ENCODE results near the gene COMT. TPM values are rescaled to one million over a fixed set of nuclear protein-coding genes. Genes with fewer than 3 reads are reported as not detected.

Gene COMT
- total RNA-seq, 1 experiment from 2014 or later, result 196 TPM

DNA sequence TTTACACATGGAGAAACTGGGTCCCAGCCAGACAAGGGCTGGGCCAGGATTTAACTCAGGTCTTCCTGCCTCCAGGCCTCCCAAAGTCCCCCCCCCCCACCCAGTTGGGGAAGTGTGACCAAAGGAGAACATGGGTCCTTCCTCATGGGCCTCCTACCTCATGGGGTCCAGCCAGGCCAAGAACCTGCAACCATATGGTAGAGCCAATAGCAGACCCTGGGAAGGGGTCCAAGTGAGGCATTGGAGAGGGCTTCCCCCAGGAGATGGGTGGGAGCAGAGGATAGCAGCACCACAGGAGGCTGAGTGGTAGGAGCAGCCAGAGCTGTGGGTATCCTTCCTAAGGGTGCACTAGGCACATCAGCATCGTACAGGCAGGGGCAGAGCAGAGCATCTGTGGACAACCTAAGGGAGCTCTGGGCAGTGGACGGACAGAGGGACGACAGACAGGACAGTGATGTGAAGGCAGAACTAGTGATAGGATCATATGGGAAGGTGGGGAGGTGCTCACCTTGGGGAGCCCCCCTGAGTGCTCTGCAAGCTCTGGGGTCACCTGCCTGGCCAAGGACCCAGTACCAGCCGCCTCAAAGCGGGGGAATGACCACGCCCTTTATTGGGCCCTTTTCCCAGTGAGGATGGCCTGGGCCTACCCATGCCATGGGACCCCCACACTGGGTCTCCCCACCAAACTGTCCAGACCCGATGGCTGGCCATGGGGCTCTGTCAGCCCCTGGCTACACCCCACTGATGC is 70.6 kb downstream of the COMT start:
- Mint-ChIP-seq H3K36me3 (ENCODE audit: insufficient read depth, unreplicated experiment) (no peaks in the 10 kb centered on the region), H3K27ac (ENCODE audit: low read depth, unreplicated experiment) (no peak overlapping the region), H3K9me3 (ENCODE audit: unreplicated experiment) (no peaks in the 10 kb centered on the region), H3K27me3 (ENCODE audit: insufficient read depth, unreplicated experiment) (no peaks in the 10 kb centered on the region), H3K4me1 (ENCODE audit: insufficient read depth, unreplicated experiment) (peaks cover 9% of the 10 kb centered on the region), H3K4me3 (ENCODE audit: unreplicated experiment) (no peak overlapping the region)
- no TSS peak for BruUV-seq (replicated peaks)
- TF ChIP-seq, protein P1, sequence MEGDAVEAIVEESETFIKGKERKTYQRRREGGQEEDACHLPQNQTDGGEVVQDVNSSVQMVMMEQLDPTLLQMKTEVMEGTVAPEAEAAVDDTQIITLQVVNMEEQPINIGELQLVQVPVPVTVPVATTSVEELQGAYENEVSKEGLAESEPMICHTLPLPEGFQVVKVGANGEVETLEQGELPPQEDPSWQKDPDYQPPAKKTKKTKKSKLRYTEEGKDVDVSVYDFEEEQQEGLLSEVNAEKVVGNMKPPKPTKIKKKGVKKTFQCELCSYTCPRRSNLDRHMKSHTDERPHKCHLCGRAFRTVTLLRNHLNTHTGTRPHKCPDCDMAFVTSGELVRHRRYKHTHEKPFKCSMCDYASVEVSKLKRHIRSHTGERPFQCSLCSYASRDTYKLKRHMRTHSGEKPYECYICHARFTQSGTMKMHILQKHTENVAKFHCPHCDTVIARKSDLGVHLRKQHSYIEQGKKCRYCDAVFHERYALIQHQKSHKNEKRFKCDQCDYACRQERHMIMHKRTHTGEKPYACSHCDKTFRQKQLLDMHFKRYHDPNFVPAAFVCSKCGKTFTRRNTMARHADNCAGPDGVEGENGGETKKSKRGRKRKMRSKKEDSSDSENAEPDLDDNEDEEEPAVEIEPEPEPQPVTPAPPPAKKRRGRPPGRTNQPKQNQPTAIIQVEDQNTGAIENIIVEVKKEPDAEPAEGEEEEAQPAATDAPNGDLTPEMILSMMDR (IDR thresholded peaks at IDR 0.05; ENCODE audit: unreplicated experiment), result no peak
- no peak for DNase-seq (ENCODE audit: unreplicated experiment)
- intact Hi-C loops (cut with micrococcal nuclease), result no loop called here
- CTCF ChIA-PET, result interaction anchor here (0.6 to 0.8 kb wide), 2 partner anchors 29 to 34 kb away, joined by 3 read pairs; no protein-coding TSS in a partner anchor
- POLR2A ChIA-PET, result interaction anchor here (0.7 kb wide), 1 partner anchor 40 kb away, joined by 3 read pairs; no protein-coding TSS in a partner anchor

DNA sequence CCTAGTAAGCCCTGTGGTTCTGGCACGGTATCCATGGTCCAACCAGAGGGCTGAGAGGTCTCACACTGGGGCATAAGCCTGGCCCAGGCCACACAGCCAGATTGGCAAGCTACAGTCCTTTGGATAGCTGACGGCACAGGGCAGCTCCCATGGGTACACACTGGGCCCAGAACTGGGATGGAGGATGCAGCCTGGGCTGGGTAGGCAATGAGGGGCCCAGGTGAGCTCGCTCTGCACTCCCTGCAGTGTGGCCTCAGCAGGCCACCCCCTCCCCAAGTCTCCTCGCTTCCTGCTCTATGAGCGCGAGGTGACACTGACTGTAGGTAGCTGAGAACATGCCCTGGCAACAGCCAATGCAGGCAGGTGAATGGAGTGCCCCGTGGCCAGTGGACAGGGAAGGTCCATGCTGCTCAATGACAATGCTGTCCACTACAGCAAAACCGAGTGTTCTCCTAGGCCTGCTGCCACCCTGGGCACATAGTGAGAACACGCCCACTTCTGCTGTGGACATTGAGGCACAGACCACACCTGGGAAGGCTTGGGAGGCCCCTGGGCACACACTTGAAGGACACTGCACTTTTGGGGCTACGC is 71.3 kb downstream of the COMT start:
- intact Hi-C loops (cut with micrococcal nuclease), result no loop called here
- peaks cover 9% of the 10 kb centered on the region for H3K4me1 Mint-ChIP-seq (ENCODE audit: insufficient read depth, unreplicated experiment)
- H3K36me3 Mint-ChIP-seq (ENCODE audit: insufficient read depth, unreplicated experiment), result no peaks in the 10 kb centered on the region
- H3K27me3 Mint-ChIP-seq (ENCODE audit: insufficient read depth, unreplicated experiment), result no peaks in the 10 kb centered on the region
- ChIA-PET CTCF (interaction anchor here (0.6 to 0.8 kb wide), 2 partner anchors 34 to 59 kb away, joined by 3 read pairs; no protein-coding TSS in a partner anchor), POLR2A (interaction anchor here (0.7 kb wide), 1 partner anchor 41 kb away, joined by 3 read pairs; no protein-coding TSS in a partner anchor)
- H3K27ac Mint-ChIP-seq (ENCODE audit: low read depth, unreplicated experiment), result no peak overlapping the region
- H3K4me3 Mint-ChIP-seq (ENCODE audit: unreplicated experiment), result no peak overlapping the region
- DNase-seq (ENCODE audit: unreplicated experiment), result no peak
- H3K9me3 Mint-ChIP-seq (ENCODE audit: unreplicated experiment), result no peaks in the 10 kb centered on the region
- TF ChIP-seq, protein P1 (IDR thresholded peaks at IDR 0.05; ENCODE audit: unreplicated experiment), result no peak
- BruUV-seq (replicated peaks), result no TSS peak

DNA sequence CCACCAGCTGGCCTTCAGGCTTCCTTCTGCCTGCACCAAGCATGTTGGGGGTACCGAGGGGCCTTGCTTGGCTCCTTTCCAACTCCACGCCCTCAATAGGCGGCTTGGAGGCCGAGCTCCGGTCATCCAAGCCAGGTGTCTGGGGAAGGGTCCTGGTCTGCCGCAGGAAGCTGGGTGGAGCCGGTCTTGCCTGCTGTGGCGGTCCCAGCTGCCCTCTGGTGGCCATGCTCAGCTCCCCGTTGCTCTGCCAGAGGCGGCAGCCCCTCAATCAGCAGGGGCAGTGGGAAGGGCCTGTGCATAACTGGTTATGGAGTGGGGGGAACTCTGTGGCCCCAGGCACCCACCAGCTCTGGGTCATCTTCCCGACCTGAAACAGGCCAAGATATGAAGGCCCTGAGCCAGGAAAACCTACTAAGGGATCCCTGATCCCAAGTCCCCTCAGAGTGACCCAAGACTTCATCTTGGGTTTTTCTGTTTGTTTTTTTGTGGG is 71.9 kb downstream of the COMT start:
- no peak overlapping the region for H3K27ac Mint-ChIP-seq (ENCODE audit: low read depth, unreplicated experiment)
- no peak for DNase-seq (ENCODE audit: unreplicated experiment)
- no peak overlapping the region for H3K4me3 Mint-ChIP-seq (ENCODE audit: unreplicated experiment)
- no TSS peak for BruUV-seq (replicated peaks)
- CTCF ChIA-PET, result interaction anchor here (0.7 to 0.8 kb wide), 2 partner anchors 18 to 35 kb away, joined by 3 to 4 read pairs; no protein-coding TSS in a partner anchor
- intact Hi-C loops (cut with micrococcal nuclease), result no loop called here
- H3K4me1 Mint-ChIP-seq (ENCODE audit: insufficient read depth, unreplicated experiment), result peaks cover 8% of the 10 kb centered on the region
- H3K9me3 Mint-ChIP-seq (ENCODE audit: unreplicated experiment), result no peaks in the 10 kb centered on the region
- no peaks in the 10 kb centered on the region for H3K36me3 Mint-ChIP-seq (ENCODE audit: insufficient read depth, unreplicated experiment)
- TF ChIP-seq, protein P1 (IDR thresholded peaks at IDR 0.05; ENCODE audit: unreplicated experiment), result no peak
- H3K27me3 Mint-ChIP-seq (ENCODE audit: insufficient read depth, unreplicated experiment), result no peaks in the 10 kb centered on the region
- POLR2A ChIA-PET, result interaction anchor here (0.5 kb wide), 1 partner anchor 99 kb away, joined by 3 read pairs; no protein-coding TSS in a partner anchor

DNA sequence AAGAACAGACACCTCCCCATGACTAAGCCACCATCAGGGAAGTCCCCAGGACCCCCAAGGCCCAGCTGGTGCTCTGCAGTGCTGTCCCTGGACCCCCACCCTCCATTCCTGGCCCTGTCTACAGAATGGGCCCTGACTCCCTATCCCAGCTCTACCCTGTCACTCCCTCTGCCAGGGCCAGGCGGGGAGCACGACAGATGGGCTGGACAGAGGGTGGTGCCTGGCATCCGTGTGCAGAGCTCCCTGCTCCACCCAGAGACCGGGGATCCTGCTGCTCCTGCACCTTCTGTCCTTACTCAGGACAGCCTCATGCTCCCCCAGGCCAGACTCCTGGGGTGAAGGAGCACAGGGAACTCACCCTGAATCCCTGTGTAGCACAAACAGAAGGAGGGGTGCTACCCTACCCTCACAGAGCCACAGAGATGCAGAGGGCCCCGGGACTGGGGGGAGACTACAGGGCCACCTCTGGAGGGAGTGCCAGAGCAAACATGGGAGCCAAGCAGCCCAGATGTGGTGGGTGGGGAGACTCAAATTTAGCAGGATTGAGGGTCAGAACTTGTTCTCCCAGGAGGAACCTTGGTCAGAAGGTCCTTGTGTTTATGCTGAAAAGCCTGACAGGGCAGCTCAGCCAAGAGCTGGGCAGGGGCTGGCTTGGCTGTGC is 73.1 kb downstream of the COMT start:
- peak overlapping the region; percentile 19 for H3K27ac Mint-ChIP-seq (ENCODE audit: low read depth, unreplicated experiment)
- H3K27me3 Mint-ChIP-seq (ENCODE audit: insufficient read depth, unreplicated experiment), result no peaks in the 10 kb centered on the region
- ChIA-PET POLR2A (interaction anchor here (0.7 kb wide), 1 partner anchor 134 kb away, joined by 4 read pairs; no protein-coding TSS in a partner anchor), CTCF (interaction anchor here (1.9 kb wide), 1 partner anchor 42 kb away, joined by 3 read pairs; no protein-coding TSS in a partner anchor)
- peaks cover 5% of the 10 kb centered on the region for H3K4me1 Mint-ChIP-seq (ENCODE audit: insufficient read depth, unreplicated experiment)
- intact Hi-C loops (cut with micrococcal nuclease), result no loop called here
- H3K9me3 Mint-ChIP-seq (ENCODE audit: unreplicated experiment), result no peaks in the 10 kb centered on the region
- H3K4me3 Mint-ChIP-seq (ENCODE audit: unreplicated experiment), result peak overlapping the region; percentile 35
- TF ChIP-seq, protein P1 (IDR thresholded peaks at IDR 0.05; ENCODE audit: unreplicated experiment), result no peak
- DNase-seq (ENCODE audit: unreplicated experiment), result no peak
- no TSS peak for BruUV-seq (replicated peaks)
- H3K36me3 Mint-ChIP-seq (ENCODE audit: insufficient read depth, unreplicated experiment), result no peaks in the 10 kb centered on the region

Measured in MCF 10A (cell line).